Measurements from ENCODE around the gene TRIM13. TPM values are rescaled to one million over a fixed set of nuclear protein-coding genes. Genes with fewer than 3 reads are reported as not detected.

Gene TRIM13
- polyA plus RNA-seq, 1 of the 3 experiments (the other 2 are of a cell fraction), result 8.3 TPM

GRCh38 chr13:49977992-49978391 lies 18.9 kb upstream of the TRIM13 start (continued):
- TF ChIP-seq IRF3 (IDR thresholded peaks at IDR 0.05; ENCODE audit: low read depth, low read length), result no peak

GRCh38 chr13:49980266-49980665 lies 16.6 kb upstream of the TRIM13 start:
- H3K4me2 ChIP-seq, result no peak overlapping the region
- H3K9ac ChIP-seq, result no peak overlapping the region
- no peaks in the 10 kb centered on the region for H3K79me2 ChIP-seq (ENCODE audit: insufficient read depth)
- H4K20me1 ChIP-seq (ENCODE audit: insufficient read depth), result no peaks in the 10 kb centered on the region
- no peak overlapping the region for H3K27ac ChIP-seq (ENCODE audit: low read depth in 2 of 2, low read length in 1 of 2)
- no peaks in the 10 kb centered on the region for H3K9me2 ChIP-seq
- H3K27me3 ChIP-seq (ENCODE audit: insufficient read depth), result no peaks in the 10 kb centered on the region
- no peaks in the 10 kb centered on the region for H3K9me3 ChIP-seq
- H3K36me3 ChIP-seq (replicated peaks in 1 of 2; ENCODE audit: control insufficient read depth in 1 of 2, insufficient read depth in 2 of 2, low read length in 1 of 2), result no peaks in the 10 kb centered on the region
- TF ChIP-seq, protein P1, sequence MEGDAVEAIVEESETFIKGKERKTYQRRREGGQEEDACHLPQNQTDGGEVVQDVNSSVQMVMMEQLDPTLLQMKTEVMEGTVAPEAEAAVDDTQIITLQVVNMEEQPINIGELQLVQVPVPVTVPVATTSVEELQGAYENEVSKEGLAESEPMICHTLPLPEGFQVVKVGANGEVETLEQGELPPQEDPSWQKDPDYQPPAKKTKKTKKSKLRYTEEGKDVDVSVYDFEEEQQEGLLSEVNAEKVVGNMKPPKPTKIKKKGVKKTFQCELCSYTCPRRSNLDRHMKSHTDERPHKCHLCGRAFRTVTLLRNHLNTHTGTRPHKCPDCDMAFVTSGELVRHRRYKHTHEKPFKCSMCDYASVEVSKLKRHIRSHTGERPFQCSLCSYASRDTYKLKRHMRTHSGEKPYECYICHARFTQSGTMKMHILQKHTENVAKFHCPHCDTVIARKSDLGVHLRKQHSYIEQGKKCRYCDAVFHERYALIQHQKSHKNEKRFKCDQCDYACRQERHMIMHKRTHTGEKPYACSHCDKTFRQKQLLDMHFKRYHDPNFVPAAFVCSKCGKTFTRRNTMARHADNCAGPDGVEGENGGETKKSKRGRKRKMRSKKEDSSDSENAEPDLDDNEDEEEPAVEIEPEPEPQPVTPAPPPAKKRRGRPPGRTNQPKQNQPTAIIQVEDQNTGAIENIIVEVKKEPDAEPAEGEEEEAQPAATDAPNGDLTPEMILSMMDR (IDR thresholded peaks at IDR 0.05), result no peak
- TF ChIP-seq GABPA (IDR thresholded peaks at IDR 0.05; ENCODE audit: low read depth) (no peak), RXRA (IDR thresholded peaks at IDR 0.05; ENCODE audit: borderline replicate concordance, low read depth) (no peak), NRF1 (IDR thresholded peaks at IDR 0.05; ENCODE audit: low read depth, low read length) (no peak), POLR2AphosphoS5 (IDR thresholded peaks at IDR 0.05; ENCODE audit: low read depth, low read length) (no peak), CHD2 (IDR thresholded peaks at IDR 0.05; ENCODE audit: low read length, partially characterized antibody) (no peak), FOXM1 (IDR thresholded peaks at IDR 0.05; ENCODE audit: low read depth) (no peak), IRF3 (IDR thresholded peaks at IDR 0.05; ENCODE audit: low read depth, low read length) (no peak)
- POLR2A ChIA-PET, result no interaction called here
- no peak overlapping the region for H2AFZ ChIP-seq (ENCODE audit: low read depth)
- CTCF ChIA-PET, result interaction anchor here (0.9 to 5.5 kb wide), 4 partner anchors 9 to 1091 kb away, joined by 3 to 45 read pairs (median 4); no protein-coding TSS in a partner anchor
- peaks cover 4 to 5% of the 10 kb centered on the region in 2 experiments; a peak in 2 of 4 replicates for H3K4me1 ChIP-seq (ENCODE audit: control insufficient read depth in 1 of 2, insufficient read depth in 2 of 2, low read depth in 1 of 2, low read length in 1 of 2)
- DNase-seq, result no peak
- no peaks in the 10 kb centered on the region for H3F3A ChIP-seq (replicated peaks; ENCODE audit: insufficient read depth)
- no peak overlapping the region for H3K4me3 ChIP-seq (ENCODE audit: low read depth in 2 of 2, low read length in 1 of 2)

DNA sequence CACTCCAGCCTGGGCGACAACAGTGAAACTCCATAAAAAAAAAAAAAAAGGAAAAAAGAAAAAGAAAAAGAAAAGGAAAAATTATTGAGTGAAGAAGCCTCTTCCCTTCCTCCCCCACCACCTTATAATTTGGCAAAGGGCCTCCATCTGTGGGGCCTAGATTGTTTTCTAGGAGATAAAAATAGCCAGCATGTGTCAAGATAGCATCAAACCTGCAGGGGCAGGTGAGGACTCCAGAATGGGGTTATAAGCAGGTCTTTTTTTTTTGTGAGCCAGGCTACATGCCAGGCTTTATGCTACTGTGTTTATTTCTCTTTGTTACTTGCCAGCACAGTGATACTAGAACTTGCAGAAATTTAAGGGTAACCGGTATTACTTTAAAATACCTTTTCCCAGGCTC lies 11.7 kb upstream of the TRIM13 start:
- Histone ChIP-seq H3K9ac (no peak overlapping the region), H3K4me3 (ENCODE audit: low read depth in 2 of 2, low read length in 1 of 2) (no peak overlapping the region), H4K20me1 (ENCODE audit: insufficient read depth) (no peaks in the 10 kb centered on the region), H3K36me3 (replicated peaks in 1 of 2; ENCODE audit: control insufficient read depth in 1 of 2, insufficient read depth in 2 of 2, low read length in 1 of 2) (no peaks in the 10 kb centered on the region), H3K9me3 (no peaks in the 10 kb centered on the region), H3K27me3 (ENCODE audit: insufficient read depth) (no peaks in the 10 kb centered on the region), H3K27ac (ENCODE audit: low read depth in 2 of 2, low read length in 1 of 2) (no peak overlapping the region), H2AFZ (ENCODE audit: low read depth) (no peak overlapping the region), H3K4me1 (ENCODE audit: control insufficient read depth in 1 of 2, insufficient read depth in 2 of 2, low read depth in 1 of 2, low read length in 1 of 2) (no peaks in the 10 kb centered on the region; a peak in 1 of 4 replicates), H3K4me2 (no peak overlapping the region), H3K79me2 (ENCODE audit: insufficient read depth) (no peaks in the 10 kb centered on the region), H3F3A (replicated peaks; ENCODE audit: insufficient read depth) (no peaks in the 10 kb centered on the region), H3K9me2 (no peaks in the 10 kb centered on the region)
- CTCF ChIA-PET, result interaction anchor here (1.0 to 1.4 kb wide), 3 partner anchors 8 to 62 kb away, joined by 3 to 4 read pairs (median 3); no protein-coding TSS in a partner anchor
- no peak for DNase-seq
- POLR2A ChIA-PET, result no interaction called here
- 94% methylated on average over 2 of the region's 2 CpGs for WGBS (ENCODE audit: low lambda C conversion rate)
- no peak for TF ChIP-seq CHD2 (IDR thresholded peaks at IDR 0.05; ENCODE audit: low read length, partially characterized antibody)
- TF ChIP-seq, protein P2, sequence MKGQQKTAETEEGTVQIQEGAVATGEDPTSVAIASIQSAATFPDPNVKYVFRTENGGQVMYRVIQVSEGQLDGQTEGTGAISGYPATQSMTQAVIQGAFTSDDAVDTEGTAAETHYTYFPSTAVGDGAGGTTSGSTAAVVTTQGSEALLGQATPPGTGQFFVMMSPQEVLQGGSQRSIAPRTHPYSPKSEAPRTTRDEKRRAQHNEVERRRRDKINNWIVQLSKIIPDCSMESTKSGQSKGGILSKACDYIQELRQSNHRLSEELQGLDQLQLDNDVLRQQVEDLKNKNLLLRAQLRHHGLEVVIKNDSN (IDR thresholded peaks at IDR 0.05; ENCODE audit: borderline replicate concordance, low read depth), result no peak
- no peak for TF ChIP-seq USF2 (IDR thresholded peaks at IDR 0.05; ENCODE audit: borderline replicate concordance, low read depth, low read length)
- TF ChIP-seq RAD21 (IDR thresholded peaks at IDR 0.05; ENCODE audit: low read length), result no peak
- no peak for TF ChIP-seq PBX3 (IDR thresholded peaks at IDR 0.05)
- no peak for TF ChIP-seq SIN3A (IDR thresholded peaks at IDR 0.05; ENCODE audit: borderline replicate concordance, low read depth, low read length)
- no peak for TF ChIP-seq ZBTB33 (IDR thresholded peaks at IDR 0.05; ENCODE audit: borderline replicate concordance, low read depth)
- TF ChIP-seq JUND (IDR thresholded peaks at IDR 0.05), result no peak
- TF ChIP-seq RXRA (IDR thresholded peaks at IDR 0.05; ENCODE audit: borderline replicate concordance, low read depth), result no peak
- no peak for TF ChIP-seq MEF2A (IDR thresholded peaks at IDR 0.05; ENCODE audit: borderline replicate concordance, low read depth)

Data from SK-N-SH (cell line).